Dendritic cell treated with granulocyte-macrophage colony-stimulating factor and Interleukin-4, amounts not matched to agents 40 ng/mL and 50 ng/mL, for 4 days (primary cell): ENCODE data around the gene C4orf50.

Experiments used
- H3K27ac Mint-ChIP-seq: one replicate; pipeline ENCODE4 v1.8.0; 2022; ENCODE audit warnings: mild to moderate bottlenecking, mixed read lengths
- H3K27me3 Mint-ChIP-seq: one replicate; pipeline ENCODE4 v1.8.0; 2022; ENCODE audit warnings: mild to moderate bottlenecking, mixed read lengths
- H3K36me3 Mint-ChIP-seq: one replicate; pipeline ENCODE4 v1.8.0; 2022; ENCODE audit warnings: low read depth, mixed read lengths
- H3K4me1 Mint-ChIP-seq: one replicate; pipeline ENCODE4 v1.8.0; 2022; ENCODE audit warnings: low read depth, mixed read lengths
- H3K4me3 Mint-ChIP-seq: one replicate; pipeline ENCODE4 v1.8.0; 2022; ENCODE audit warnings: mild to moderate bottlenecking, moderate library complexity, mixed read lengths
- H3K9me3 Mint-ChIP-seq: one replicate; pipeline ENCODE4 v1.8.0; 2022; ENCODE audit warnings: mixed read lengths
- intact Hi-C: fragments of 100-400 bp; cut with micrococcal nuclease; formaldehyde crosslinking; loops from one replicate; pipeline ENCODE4 v1.15.0; 2022

C4orf50 gene

GRCh38 chr4:5932035-5932568 lies 86.1 kb downstream of the C4orf50 start:
- Mint-ChIP-seq H3K27me3 (peaks cover 7% of the 10 kb centered on the region), H3K9me3 (no peaks in the 10 kb centered on the region), H3K36me3 (no peaks in the 10 kb centered on the region), H3K4me1 (no peaks in the 10 kb centered on the region), H3K4me3 (no peak overlapping the region), H3K27ac (no peak overlapping the region)
- intact Hi-C loops, result no loop called here

DNA sequence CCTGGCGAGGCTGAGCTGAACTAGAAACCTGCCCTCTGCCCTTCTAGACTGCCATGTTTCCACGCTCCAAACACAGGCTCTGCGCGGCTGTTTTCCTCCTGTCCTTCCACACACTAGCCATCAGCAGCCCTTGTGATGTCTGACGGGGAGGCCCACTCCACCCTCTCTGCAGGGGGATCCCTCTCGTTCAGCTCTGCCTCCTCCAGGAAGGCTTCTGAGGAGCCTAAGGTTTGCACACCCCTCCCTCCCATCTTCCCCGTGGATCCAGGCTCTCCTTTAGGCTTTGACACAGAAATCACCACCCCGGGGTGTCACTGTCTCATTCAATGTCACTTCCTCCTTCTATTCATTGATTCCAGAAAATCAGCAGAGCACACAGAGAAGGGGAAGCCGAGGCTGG lies 86.7 kb downstream of the C4orf50 start:
- Mint-ChIP-seq H3K36me3 (no peaks in the 10 kb centered on the region), H3K4me3 (no peak overlapping the region), H3K4me1 (no peaks in the 10 kb centered on the region), H3K9me3 (no peaks in the 10 kb centered on the region), H3K27me3 (peaks cover 10% of the 10 kb centered on the region), H3K27ac (no peak overlapping the region)
- intact Hi-C loops, result no loop called here

DNA sequence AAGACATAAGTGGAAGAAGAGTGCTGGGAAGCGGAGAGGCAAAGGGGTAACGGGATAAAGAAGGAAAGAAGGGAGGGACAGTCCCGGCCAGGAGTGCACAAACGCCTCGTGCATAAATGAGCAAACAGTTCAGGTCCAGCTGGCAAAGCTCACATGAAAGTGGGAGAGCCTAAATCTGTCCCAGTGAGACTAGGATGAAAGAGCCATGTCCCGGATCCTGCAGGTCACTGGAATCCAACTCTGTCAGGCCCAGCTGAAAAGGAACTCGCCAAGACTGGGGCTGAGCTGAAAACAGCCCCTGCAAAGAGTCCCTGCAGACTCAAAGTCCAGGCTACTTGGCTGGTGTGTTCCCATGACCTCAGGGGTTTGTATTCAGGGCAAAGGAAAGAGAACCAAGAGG lies 87.4 kb downstream of the C4orf50 start:
- Mint-ChIP-seq H3K36me3 (no peaks in the 10 kb centered on the region), H3K4me1 (no peaks in the 10 kb centered on the region), H3K27me3 (peaks cover 10% of the 10 kb centered on the region), H3K4me3 (no peak overlapping the region), H3K27ac (no peak overlapping the region), H3K9me3 (no peaks in the 10 kb centered on the region)
- intact Hi-C loops, result no loop called here

- no peak overlapping the region for H3K4me3 Mint-ChIP-seq
- no peak overlapping the region for H3K27ac Mint-ChIP-seq
- intact Hi-C loops, result no loop called here
- H3K27me3 Mint-ChIP-seq, result peaks cover 10% of the 10 kb centered on the region
- no peaks in the 10 kb centered on the region for H3K4me1 Mint-ChIP-seq
- H3K36me3 Mint-ChIP-seq, result no peaks in the 10 kb centered on the region
- no peaks in the 10 kb centered on the region for H3K9me3 Mint-ChIP-seq
These were observed 87.8 kb downstream of the C4orf50 start for GRCh38 chr4:5930456-5930855.

GRCh38 chr4:5928844-5929420 lies 89.3 kb downstream of the C4orf50 start:
- peaks cover 8% of the 10 kb centered on the region for H3K27me3 Mint-ChIP-seq
- no peaks in the 10 kb centered on the region for H3K9me3 Mint-ChIP-seq
- intact Hi-C loops, result no loop called here
- H3K4me3 Mint-ChIP-seq, result no peak overlapping the region
- H3K27ac Mint-ChIP-seq, result no peak overlapping the region
- no peaks in the 10 kb centered on the region for H3K36me3 Mint-ChIP-seq
- H3K4me1 Mint-ChIP-seq, result no peaks in the 10 kb centered on the region

DNA sequence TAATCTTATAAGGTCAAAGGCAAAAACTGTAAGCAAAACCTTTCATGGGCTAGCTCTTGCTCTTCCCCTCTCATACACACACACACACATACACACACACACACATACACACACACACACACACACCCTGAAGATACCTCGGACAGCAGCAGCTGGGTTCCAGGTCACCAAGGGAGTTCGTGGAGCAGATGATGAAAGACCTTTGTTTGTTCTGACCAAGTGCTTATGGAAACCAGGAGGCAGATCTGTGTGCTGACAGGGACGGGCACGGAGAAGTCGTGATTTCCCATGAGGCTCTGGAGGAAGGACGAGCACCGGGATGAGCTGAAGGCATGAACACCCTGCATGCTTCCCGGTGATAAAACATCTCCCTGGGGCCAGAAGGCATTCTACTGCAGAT lies 90.0 kb downstream of the C4orf50 start:
- H3K4me1 Mint-ChIP-seq, result no peaks in the 10 kb centered on the region
- intact Hi-C loops, result no loop called here
- no peak overlapping the region for H3K27ac Mint-ChIP-seq
- no peaks in the 10 kb centered on the region for H3K36me3 Mint-ChIP-seq
- no peak overlapping the region for H3K4me3 Mint-ChIP-seq
- no peaks in the 10 kb centered on the region for H3K9me3 Mint-ChIP-seq
- H3K27me3 Mint-ChIP-seq, result peaks cover 4% of the 10 kb centered on the region

- no peaks in the 10 kb centered on the region for H3K9me3 Mint-ChIP-seq
- H3K4me3 Mint-ChIP-seq, result no peak overlapping the region
- no peak overlapping the region for H3K27ac Mint-ChIP-seq
- H3K27me3 Mint-ChIP-seq, result peaks cover 3% of the 10 kb centered on the region
- no peaks in the 10 kb centered on the region for H3K36me3 Mint-ChIP-seq
- intact Hi-C loops, result no loop called here
- H3K4me1 Mint-ChIP-seq, result no peaks in the 10 kb centered on the region
These were observed 90.5 kb downstream of the C4orf50 start for GRCh38 chr4:5927747-5928146.

GRCh38 chr4:5927116-5927515 lies 91.1 kb downstream of the C4orf50 start:
- intact Hi-C loops, result no loop called here
- H3K27me3 Mint-ChIP-seq, result peaks cover 3% of the 10 kb centered on the region
- H3K27ac Mint-ChIP-seq, result no peak overlapping the region
- no peaks in the 10 kb centered on the region for H3K9me3 Mint-ChIP-seq
- no peaks in the 10 kb centered on the region for H3K4me1 Mint-ChIP-seq
- H3K36me3 Mint-ChIP-seq, result no peaks in the 10 kb centered on the region
- no peak overlapping the region for H3K4me3 Mint-ChIP-seq

GRCh38 chr4:5926598-5926997 lies 91.6 kb downstream of the C4orf50 start:
- intact Hi-C loops, result no loop called here
- Mint-ChIP-seq H3K9me3 (no peaks in the 10 kb centered on the region), H3K36me3 (no peaks in the 10 kb centered on the region), H3K4me1 (no peaks in the 10 kb centered on the region), H3K27me3 (peaks cover 3% of the 10 kb centered on the region), H3K4me3 (no peak overlapping the region), H3K27ac (no peak overlapping the region)

DNA sequence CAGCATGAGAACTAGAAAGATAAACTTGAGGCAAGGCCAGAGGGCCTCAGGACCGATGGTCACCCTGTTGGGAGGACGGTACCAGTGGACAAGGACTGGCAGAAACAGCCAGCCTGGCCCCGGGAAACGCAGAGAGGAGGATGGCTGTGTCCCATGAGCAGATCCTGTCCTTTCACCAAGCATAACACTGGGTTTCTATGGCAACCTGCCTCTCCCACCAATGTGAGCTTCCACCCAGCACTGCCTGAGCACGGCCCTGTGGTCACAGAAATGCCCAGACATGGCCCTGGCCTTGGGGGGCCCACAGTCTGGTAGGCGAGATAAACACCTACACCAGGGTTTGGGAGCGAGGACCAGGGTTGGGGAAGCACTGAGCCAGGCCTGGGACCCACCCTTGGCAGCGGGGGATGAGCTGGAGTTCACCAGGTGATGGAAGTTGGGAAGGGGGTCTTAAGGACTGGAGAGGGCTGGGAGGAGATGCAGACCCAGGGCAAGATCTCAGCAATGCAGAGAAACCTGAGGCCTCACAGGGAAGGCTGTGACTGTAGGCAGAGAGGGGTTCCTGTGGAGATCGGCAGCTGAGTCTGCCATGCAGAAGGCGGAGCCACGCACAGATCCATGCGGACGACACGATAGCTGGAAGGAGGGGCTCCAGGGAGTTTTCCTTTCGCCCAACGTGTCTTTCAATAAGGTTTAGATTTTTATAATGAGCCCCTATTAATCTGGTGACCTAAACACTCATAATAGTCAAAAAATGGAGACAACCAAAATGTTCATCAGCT lies 92.6 kb downstream of the C4orf50 start:
- no peak overlapping the region for H3K27ac Mint-ChIP-seq
- H3K27me3 Mint-ChIP-seq, result peaks cover 8% of the 10 kb centered on the region
- H3K4me1 Mint-ChIP-seq, result no peaks in the 10 kb centered on the region
- intact Hi-C loops, result no loop called here
- H3K9me3 Mint-ChIP-seq, result no peaks in the 10 kb centered on the region
- H3K36me3 Mint-ChIP-seq, result no peaks in the 10 kb centered on the region
- no peak overlapping the region for H3K4me3 Mint-ChIP-seq

DNA sequence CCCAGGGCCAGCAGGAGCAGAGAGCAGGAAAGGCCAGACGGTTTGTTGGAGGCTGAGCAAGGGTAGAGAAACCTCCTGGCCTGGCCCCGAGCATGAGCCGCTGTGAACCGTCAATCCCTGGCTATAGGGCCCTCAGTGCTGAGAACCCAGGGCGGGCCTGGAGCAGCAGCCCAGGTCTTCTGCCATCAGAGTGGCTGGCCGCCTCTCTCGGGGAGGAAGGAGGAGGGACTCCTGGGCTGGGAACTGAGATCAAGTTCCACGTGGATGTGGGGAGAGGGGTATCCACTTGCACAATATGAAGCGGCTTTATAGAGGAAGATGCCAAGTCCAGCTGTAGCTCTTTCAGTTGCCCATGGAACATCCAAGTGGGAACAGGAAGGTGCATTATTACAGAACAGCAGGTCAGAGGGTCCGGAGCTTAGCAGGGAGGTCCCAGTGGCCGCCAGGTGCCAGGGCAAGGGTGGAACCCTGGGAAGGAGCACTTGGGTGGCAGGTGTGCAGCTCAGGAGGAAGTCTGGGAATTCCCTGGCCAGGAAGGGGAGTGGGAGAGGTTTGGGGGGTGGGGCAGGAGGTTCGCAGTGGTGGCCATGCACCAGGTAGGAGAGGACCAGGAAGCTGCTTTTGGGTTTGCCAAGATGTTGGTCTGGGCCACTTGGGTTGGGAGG lies 93.6 kb downstream of the C4orf50 start:
- Mint-ChIP-seq H3K4me1 (no peaks in the 10 kb centered on the region), H3K27me3 (peaks cover 9% of the 10 kb centered on the region), H3K4me3 (no peak overlapping the region), H3K9me3 (no peaks in the 10 kb centered on the region), H3K36me3 (no peaks in the 10 kb centered on the region), H3K27ac (no peak overlapping the region)
- intact Hi-C loops, result no loop called here

DNA sequence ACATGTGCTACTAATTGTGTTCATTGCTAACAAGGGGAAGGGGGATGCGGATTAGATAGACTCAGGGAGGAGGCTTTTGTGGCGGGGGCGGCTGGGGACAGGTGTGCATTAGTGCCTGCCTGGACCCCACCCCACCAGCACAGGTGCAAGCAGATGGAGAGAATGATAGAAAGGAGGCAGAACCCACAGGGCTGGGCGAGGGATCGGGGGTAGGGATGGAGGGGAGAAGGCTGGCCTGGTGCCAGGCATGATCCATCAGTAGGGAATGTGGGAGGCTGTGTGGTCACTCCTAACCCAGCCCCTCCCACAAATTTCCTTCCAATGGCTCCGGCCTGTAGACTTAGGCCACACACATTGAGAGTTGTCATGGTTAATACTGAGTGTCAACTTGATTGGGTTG lies 94.9 kb downstream of the C4orf50 start:
- Mint-ChIP-seq H3K27ac (no peak overlapping the region), H3K27me3 (peaks cover 15% of the 10 kb centered on the region), H3K4me1 (no peaks in the 10 kb centered on the region), H3K36me3 (no peaks in the 10 kb centered on the region), H3K9me3 (no peaks in the 10 kb centered on the region), H3K4me3 (no peak overlapping the region)
- intact Hi-C loops, result no loop called here

DNA sequence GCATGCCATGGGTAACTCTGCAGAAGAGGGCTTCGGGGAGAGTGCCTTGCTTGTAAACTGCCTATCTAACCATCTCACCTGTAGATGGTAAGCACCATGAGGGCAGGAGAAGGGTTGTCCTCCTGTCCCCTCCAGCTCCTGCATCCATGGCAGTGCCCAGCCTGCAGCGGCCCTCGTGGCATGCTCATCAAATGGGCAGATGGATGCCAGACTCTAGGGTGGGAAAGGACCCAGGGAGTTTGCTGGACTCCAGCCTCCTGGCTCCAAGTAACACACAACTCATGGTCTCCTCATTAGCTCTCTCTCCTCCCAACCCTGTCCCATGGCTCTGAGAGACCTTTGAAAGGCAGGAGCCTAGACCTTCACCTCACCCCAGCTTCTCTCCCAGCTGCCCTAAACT lies 95.7 kb downstream of the C4orf50 start:
- Mint-ChIP-seq H3K4me3 (no peak overlapping the region), H3K9me3 (no peaks in the 10 kb centered on the region), H3K4me1 (no peaks in the 10 kb centered on the region), H3K36me3 (no peaks in the 10 kb centered on the region), H3K27me3 (peaks cover 15% of the 10 kb centered on the region), H3K27ac (no peak overlapping the region)
- intact Hi-C loops, result no loop called here

DNA sequence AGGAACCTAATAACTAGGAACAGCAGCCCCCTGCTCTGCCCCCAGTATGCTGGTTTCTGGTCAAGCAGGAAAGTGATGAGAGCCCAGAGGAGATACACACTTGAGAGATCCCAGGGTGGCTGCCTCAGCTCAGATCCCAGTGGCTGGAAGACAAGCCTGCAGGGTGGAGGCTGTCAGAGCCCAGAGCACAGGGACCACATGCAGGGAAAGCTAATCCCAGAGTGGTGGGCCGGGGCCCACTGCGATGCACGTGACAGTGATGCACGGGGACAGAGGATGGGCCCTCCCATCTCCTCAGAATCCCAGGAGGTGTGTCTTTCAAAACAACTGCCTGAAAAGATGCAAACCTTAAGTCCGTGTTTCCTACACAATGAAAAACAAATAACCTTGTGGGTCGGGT lies 96.2 kb downstream of the C4orf50 start:
- peaks cover 15% of the 10 kb centered on the region for H3K27me3 Mint-ChIP-seq

More for the DNA sequence above, 96.2 kb downstream of the C4orf50 start:
- Mint-ChIP-seq H3K27ac (no peak overlapping the region), H3K4me3 (no peak overlapping the region), H3K4me1 (no peaks in the 10 kb centered on the region), H3K9me3 (no peaks in the 10 kb centered on the region), H3K36me3 (no peaks in the 10 kb centered on the region)
- intact Hi-C loops, result no loop called here
